Activated T-helper 17 cell treated with anti-CD3 and anti-CD28 coated beads, Interleukin-2, amount 50 U/mL, for 72 hours (primary cell): Measurements from ENCODE around the gene EPHA2. TPM values are rescaled to one million over a fixed set of nuclear protein-coding genes. Genes with fewer than 3 reads are reported as not detected.

ENCODE experiments used
- total RNA-seq, 2 donors: library from RNA; stranded (reverse); gene quantifications; one replicate each; pipeline ENCODE4 v1.2.3, GENCODE V29; 2022

Gene EPHA2
- total RNA-seq, 2 donors from 2014 or later: 0.13 TPM; not detected in 1

Other genes with a start within 250 kb of the EPHA2 start
- 100 to 1,000 TPM in 1 of 2 donors, 10 to 100 TPM in 1; 62.0 to 135 TPM for gene ZBTB17, start 180.0 kb downstream of the EPHA2 start, total RNA-seq
- not detected for gene SRARP, start 151.8 kb downstream of the EPHA2 start, total RNA-seq
- gene HSPB7, start 138.0 kb downstream of the EPHA2 start, total RNA-seq: not detected
- under 1 TPM in 1 of 2 donors, not detected in 1; 0.40 TPM for gene CLCNKA, start 134.0 kb downstream of the EPHA2 start, total RNA-seq
- gene CLCNKB, start 112.3 kb downstream of the EPHA2 start, total RNA-seq: under 1 TPM in 1 of 2 donors, not detected in 1; 0.13 TPM
- gene FAM131C, start 82.4 kb downstream of the EPHA2 start, total RNA-seq: under 1 TPM; 0.24 to 0.69 TPM
- 10 to 100 TPM in 1 of 2 donors, 1 to 10 TPM in 1; 7.5 to 10.0 TPM for gene ARHGEF19, start 56.6 kb upstream of the EPHA2 start, total RNA-seq
- gene CPLANE2, start 81.1 kb upstream of the EPHA2 start, total RNA-seq: 1 to 10 TPM; 3.1 to 7.5 TPM
- gene FBXO42, start 196.4 kb upstream of the EPHA2 start, total RNA-seq: 10 to 100 TPM; 19.7 to 27.3 TPM
- 100 to 1,000 TPM; 172 to 204 TPM for gene SZRD1, start 211.2 kb upstream of the EPHA2 start, total RNA-seq